ENCODE results near the gene WDR26. TPM values are rescaled to one million over a fixed set of nuclear protein-coding genes. Genes with fewer than 3 reads are reported as not detected.

The WDR26 gene
- total and polyA plus RNA-seq, 9 of the 15 experiments (the other 6 are each of a cell fraction or from before 2014, with no cell fraction given) = 11.5 to 66.0 (median 39.8) TPM

GRCh38 chr1:224433701-224434672 lies 610 bp downstream of the WDR26 start (continued):
- TF ChIP-seq VEZF1 (CRISPR knock-in tag; IDR thresholded peaks at IDR 0.05) (peak; percentile 97), CHD1 (IDR thresholded peaks at IDR 0.05; ENCODE audit: low read length) (peak; percentile 97), ETS2 (tag; IDR thresholded peaks at IDR 0.05; ENCODE audit: borderline replicate concordance, poor library complexity, severe bottlenecking) (no peak), SIN3A (IDR thresholded peaks at IDR 0.05; ENCODE audit: borderline replicate concordance in 2 of 2, control insufficient read depth in 1 of 2, low read depth in 2 of 2, low read length in 2 of 2) (peak in 1 of 2 experiments; percentile 20; a peak in 2 of 4 replicates), POLR2G (IDR thresholded peaks at IDR 0.05; ENCODE audit: low read depth, low read length) (peak; percentile 72), CBX3 (IDR thresholded peaks at IDR 0.05; ENCODE audit: borderline replicate concordance in 1 of 2, low read length in 2 of 2) (0 out of 3 replicates have a peak, but pooled peaks of 1 of the 2 experiments have one; percentile 7), HDAC1 (IDR thresholded peaks at IDR 0.05) (peak in 1 of 2 experiments; percentile 64; a peak in 1 of 4 replicates), ZNF175 (CRISPR knock-in tag; IDR thresholded peaks at IDR 0.05; ENCODE audit: low read depth) (no peak), ZNF76 (CRISPR knock-in tag; IDR thresholded peaks at IDR 0.05; ENCODE audit: borderline replicate concordance) (no peak), MNT (conservative IDR thresholded peaks at IDR 0.05) (peak in 1 of 2 experiments; percentile 20; a peak in 1 of 4 replicates)
- TF ChIP-seq, protein P1, sequence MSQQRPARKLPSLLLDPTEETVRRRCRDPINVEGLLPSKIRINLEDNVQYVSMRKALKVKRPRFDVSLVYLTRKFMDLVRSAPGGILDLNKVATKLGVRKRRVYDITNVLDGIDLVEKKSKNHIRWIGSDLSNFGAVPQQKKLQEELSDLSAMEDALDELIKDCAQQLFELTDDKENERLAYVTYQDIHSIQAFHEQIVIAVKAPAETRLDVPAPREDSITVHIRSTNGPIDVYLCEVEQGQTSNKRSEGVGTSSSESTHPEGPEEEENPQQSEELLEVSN (IDR thresholded peaks at IDR 0.05; ENCODE audit: borderline replicate concordance in 1 of 2, extremely low read depth in 1 of 2, insufficient read depth in 1 of 2, insufficient read length in 1 of 2, low read depth in 1 of 2, low read length in 1 of 2, poor library complexity in 1 of 2, severe bottlenecking in 1 of 2) = peak in 1 of 2 experiments; percentile 9
- TF ChIP-seq, protein P2, sequence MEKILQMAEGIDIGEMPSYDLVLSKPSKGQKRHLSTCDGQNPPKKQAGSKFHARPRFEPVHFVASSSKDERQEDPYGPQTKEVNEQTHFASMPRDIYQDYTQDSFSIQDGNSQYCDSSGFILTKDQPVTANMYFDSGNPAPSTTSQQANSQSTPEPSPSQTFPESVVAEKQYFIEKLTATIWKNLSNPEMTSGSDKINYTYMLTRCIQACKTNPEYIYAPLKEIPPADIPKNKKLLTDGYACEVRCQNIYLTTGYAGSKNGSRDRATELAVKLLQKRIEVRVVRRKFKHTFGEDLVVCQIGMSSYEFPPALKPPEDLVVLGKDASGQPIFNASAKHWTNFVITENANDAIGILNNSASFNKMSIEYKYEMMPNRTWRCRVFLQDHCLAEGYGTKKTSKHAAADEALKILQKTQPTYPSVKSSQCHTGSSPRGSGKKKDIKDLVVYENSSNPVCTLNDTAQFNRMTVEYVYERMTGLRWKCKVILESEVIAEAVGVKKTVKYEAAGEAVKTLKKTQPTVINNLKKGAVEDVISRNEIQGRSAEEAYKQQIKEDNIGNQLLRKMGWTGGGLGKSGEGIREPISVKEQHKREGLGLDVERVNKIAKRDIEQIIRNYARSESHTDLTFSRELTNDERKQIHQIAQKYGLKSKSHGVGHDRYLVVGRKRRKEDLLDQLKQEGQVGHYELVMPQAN (IDR thresholded peaks at IDR 0.05; ENCODE audit: borderline replicate concordance) = peak; percentile 67
- TF ChIP-seq, protein P3, sequence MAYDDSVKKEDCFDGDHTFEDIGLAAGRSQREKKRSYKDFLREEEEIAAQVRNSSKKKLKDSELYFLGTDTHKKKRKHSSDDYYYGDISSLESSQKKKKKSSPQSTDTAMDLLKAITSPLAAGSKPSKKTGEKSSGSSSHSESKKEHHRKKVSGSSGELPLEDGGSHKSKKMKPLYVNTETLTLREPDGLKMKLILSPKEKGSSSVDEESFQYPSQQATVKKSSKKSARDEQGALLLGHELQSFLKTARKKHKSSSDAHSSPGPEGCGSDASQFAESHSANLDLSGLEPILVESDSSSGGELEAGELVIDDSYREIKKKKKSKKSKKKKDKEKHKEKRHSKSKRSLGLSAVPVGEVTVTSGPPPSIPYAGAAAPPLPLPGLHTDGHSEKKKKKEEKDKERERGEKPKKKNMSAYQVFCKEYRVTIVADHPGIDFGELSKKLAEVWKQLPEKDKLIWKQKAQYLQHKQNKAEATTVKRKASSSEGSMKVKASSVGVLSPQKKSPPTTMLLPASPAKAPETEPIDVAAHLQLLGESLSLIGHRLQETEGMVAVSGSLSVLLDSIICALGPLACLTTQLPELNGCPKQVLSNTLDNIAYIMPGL (CRISPR knock-in tag; IDR thresholded peaks at IDR 0.05) = 0 out of 2 replicates have a peak, but pooled peaks have one; percentile 79
- TF ChIP-seq, protein P4, sequence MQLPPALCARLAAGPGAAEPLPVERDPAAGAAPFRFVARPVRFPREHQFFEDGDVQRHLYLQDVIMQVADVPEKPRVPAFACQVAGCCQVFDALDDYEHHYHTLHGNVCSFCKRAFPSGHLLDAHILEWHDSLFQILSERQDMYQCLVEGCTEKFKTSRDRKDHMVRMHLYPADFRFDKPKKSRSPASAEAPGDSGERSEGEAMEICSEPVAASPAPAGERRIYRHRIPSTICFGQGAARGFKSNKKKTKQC (CRISPR knock-in tag; IDR thresholded peaks at IDR 0.05) = peak; percentile 33; the same call in 1 of the 2 replicates

Data from K562 (cell line).